GM21526 (cell line): Measurements from ENCODE around the gene ENOPH1.

ENCODE experiments used
- ATAC-seq: cut with Tn5 transposase; IDR thresholded peaks from one replicate; pipeline ENCODE4 v1.9.1; 2021; ENCODE audit warnings: moderate library complexity; ENCODE audit not compliant: unreplicated experiment, low FRiP score

Gene ENOPH1

DNA sequence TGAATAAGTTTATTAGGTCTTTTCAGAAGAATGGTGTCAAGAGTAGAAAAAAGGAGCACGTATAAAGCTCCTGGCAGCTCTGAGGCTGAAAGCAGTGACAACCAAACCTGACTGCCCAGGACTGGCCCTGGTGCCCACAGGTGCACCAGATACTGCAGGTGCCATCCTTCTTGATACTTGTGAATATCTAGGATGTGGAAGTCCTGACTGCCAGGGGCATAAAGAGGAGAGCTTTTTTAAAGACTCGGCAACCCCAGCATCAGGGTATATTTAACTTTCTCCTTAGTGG is 70.7 kb downstream of the ENOPH1 start:
- ATAC-seq: no peak

DNA sequence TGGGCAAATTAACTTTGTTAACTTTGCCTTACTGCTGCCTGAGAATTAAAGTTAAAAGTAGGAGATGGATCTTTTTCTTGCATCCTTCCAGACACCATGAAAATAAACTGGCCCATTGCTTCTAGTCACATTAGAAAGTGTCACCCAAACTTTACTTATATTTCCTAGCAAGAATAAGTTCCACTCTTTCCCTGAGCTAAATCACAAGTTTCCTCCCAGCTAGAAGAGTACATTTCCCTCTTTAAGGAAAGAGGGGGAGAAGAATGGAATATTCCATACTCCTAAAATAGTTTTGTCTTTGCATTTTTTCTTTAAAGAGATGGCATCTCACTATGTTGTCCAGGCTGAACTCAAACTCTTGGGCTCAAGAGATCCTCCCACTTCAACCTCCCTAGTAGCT is 77.6 kb downstream of the ENOPH1 start:
- ATAC-seq: no peak

DNA sequence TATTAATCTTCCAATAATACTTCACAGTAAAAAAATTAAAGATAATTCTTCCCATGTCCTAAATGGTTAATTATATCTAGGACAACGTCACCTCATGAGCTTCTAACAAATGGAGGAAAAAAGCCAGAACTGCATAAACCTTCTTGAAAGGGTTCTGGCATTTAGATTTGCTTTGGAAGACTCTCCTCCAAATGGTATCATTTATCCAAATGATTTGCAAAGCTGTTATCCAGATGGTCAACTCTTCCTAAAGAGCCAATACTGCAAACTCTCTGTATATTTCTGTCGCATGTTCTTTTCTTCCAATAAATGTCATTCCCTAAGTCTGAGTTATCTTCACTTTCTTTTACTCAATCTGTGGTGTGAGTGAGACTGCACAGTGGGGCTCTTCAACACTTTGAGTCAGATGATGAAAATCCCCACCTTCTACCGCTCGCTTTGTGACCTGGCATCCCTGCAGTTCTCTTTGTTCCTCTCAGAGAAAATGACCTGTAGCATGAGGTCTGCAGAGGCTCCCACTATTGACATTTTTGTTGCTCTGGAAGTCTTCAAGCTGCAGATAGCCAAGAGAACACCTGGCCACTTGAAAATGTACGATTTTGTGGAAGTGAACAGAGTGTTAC is 78.5 kb downstream of the ENOPH1 start:
- no peak for ATAC-seq

DNA sequence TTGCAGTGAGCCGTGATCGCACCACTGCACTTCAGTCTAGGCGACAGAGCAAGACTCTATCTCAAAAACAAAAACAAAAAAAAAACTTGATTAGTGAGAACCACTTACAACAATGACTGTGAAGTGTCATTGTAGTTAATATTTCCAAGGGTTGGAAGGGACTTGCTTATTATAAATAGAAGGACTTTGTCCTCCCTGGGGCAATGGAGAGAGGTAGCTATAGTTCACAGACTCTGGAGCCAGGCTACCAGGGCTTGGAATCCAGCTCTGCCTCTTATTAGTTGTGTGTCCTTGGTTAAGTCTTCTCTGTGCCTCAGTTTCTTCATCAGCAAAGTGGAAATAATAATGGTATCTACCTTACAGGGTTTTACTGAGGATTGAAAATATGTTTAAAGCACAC is 79.8 kb downstream of the ENOPH1 start:
- ATAC-seq: no peak
